A673 (cell line): ENCODE data around the gene ZFPL1. TPM values are rescaled to one million over a fixed set of nuclear protein-coding genes. Genes with fewer than 3 reads are reported as not detected.

Experiments used
- BruUV-seq: library from RNA; stranded (reverse); fragments of 400-500 nt; replicated peaks from 2 replicates; lab custom pipeline; 2021; lab: Mats Ljungman, UMichigan
- CTCF ChIA-PET: fragments of 300-600 bp; sonication (Branson Sonifier 250); formaldehyde crosslinking; loops from one replicate; lab custom pipeline; 2022; ENCODE audit warnings: antibody characterized with exemption; lab: Charles Lee
- POLR2A ChIA-PET: fragments of 300-600 bp; sonication (Branson Sonifier 250); formaldehyde crosslinking; loops from one replicate; lab custom pipeline; 2022; ENCODE audit warnings: antibody characterized with exemption; ENCODE audit not compliant: low non-redundant PET; lab: Charles Lee
- DNase-seq: peaks from one replicate; pipeline ENCODE4 v3.0.0-alpha.2; 2015; ENCODE audit warnings: low spot score
- H3K27ac ChIP-seq: fragments of 200-600 bp; sonication (generic); 2 replicates; pipeline ENCODE4 v1.5.1; 2016; ENCODE audit warnings: mixed run types, low read depth, mild to moderate bottlenecking, mixed read lengths, antibody characterized with exemption, low read length; ENCODE audit not compliant: poor library complexity, severe bottlenecking
- H3K27me3 ChIP-seq: fragments of 200-600 bp; sonication (generic); replicated peaks from 2 replicates; pipeline ENCODE4 v1.6.1; 2017; ENCODE audit warnings: mixed run types, low read depth, mild to moderate bottlenecking, mixed read lengths, antibody characterized with exemption, low read length; ENCODE audit not compliant: insufficient read depth, poor library complexity
- H3K36me3 ChIP-seq: fragments of 200-600 bp; sonication (generic); 2 replicates; pipeline ENCODE4 v1.6.1; 2016; ENCODE audit warnings: mixed run types, mild to moderate bottlenecking, mixed read lengths, antibody characterized with exemption, low read length; ENCODE audit not compliant: insufficient read depth, poor library complexity, severe bottlenecking
- H3K4me1 ChIP-seq: fragments of 200-600 bp; sonication (generic); 2 replicates; pipeline ENCODE4 v1.6.1; 2017; ENCODE audit warnings: mixed run types, mild to moderate bottlenecking, mixed read lengths, antibody characterized with exemption, low read length; ENCODE audit not compliant: insufficient read depth, poor library complexity, severe bottlenecking
- H3K4me3 ChIP-seq: fragments of 200-600 bp; sonication (generic); 2 replicates; pipeline ENCODE4 v1.5.1; 2016; ENCODE audit warnings: low read depth, mixed run types, mild to moderate bottlenecking, mixed read lengths, low read length; ENCODE audit not compliant: poor library complexity, severe bottlenecking
- H3K9me3 ChIP-seq: fragments of 200-600 bp; sonication (generic); 2 replicates; pipeline ENCODE4 v1.6.1; 2016; ENCODE audit warnings: mixed run types, low read depth, mild to moderate bottlenecking, mixed read lengths, antibody characterized with exemption, low read length; ENCODE audit not compliant: poor library complexity, severe bottlenecking
- CTCF ChIP-seq: fragments of 300-800, 200-600 bp; sonication (generic); conservative IDR thresholded peaks from 2 replicates; pipeline ENCODE4 v1.5.1; 2017; ENCODE audit warnings: low read depth, mild to moderate bottlenecking, antibody characterized with exemption, low read length, moderate library complexity, mixed read lengths
- EZH2 ChIP-seq: fragments of 200-600 bp; sonication (generic); IDR thresholded peaks from 2 replicates; pipeline ENCODE4 v1.6.1; 2017; ENCODE audit warnings: borderline replicate concordance, low read depth, mild to moderate bottlenecking, mixed read lengths, antibody characterized with exemption, low read length; ENCODE audit not compliant: poor library complexity, severe bottlenecking
- intact Hi-C: fragments of 100-400 bp; cut with micrococcal nuclease; formaldehyde crosslinking; loops from one replicate; pipeline ENCODE4 v1.10.0; 2022; ENCODE audit not compliant: unreplicated experiment
- total RNA-seq: library from RNA; stranded (reverse); gene quantifications from 2 replicates; pipeline ENCODE4 v1.2.3, GENCODE V29; 2021

Gene ZFPL1
- total RNA-seq, 1 experiment from 2014 or later = 46.6 TPM

GRCh38 chr11:65069217-65069616 is 14.8 kb upstream of the ZFPL1 start:
- H3K36me3 ChIP-seq = no peaks in the 10 kb centered on the region
- H3K27me3 ChIP-seq = no peaks in the 10 kb centered on the region
- CTCF ChIA-PET = interaction anchor here (0.6 kb wide), 1 partner anchor 819 kb away, joined by 5 read pairs; the partner anchor contains the start of gene FIBP
- H3K9me3 ChIP-seq = no peaks in the 10 kb centered on the region
- POLR2A ChIA-PET = no interaction called here
- TF ChIP-seq CTCF (no peak), EZH2 (no peak)
- no peak overlapping the region for H3K4me3 ChIP-seq
- intact Hi-C loops = no loop called here
- peaks cover 3% of the 10 kb centered on the region for H3K4me1 ChIP-seq
- no TSS peak for BruUV-seq
- DNase-seq = no peak
- no peak overlapping the region for H3K27ac ChIP-seq

GRCh38 chr11:65071907-65072630 is 12.0 kb upstream of the ZFPL1 start:
- ChIA-PET CTCF (no interaction called here), POLR2A (no interaction called here)
- H3K4me3 ChIP-seq = no peak overlapping the region
- intact Hi-C loops = no loop called here
- no peak overlapping the region for H3K27ac ChIP-seq
- no peak for DNase-seq
- H3K9me3 ChIP-seq = no peaks in the 10 kb centered on the region
- peaks cover 9% of the 10 kb centered on the region for H3K36me3 ChIP-seq
- H3K27me3 ChIP-seq = no peaks in the 10 kb centered on the region
- TF ChIP-seq CTCF (no peak), EZH2 (no peak)
- BruUV-seq = no TSS peak
- H3K4me1 ChIP-seq = peaks cover 3% of the 10 kb centered on the region

GRCh38 chr11:65072631-65072966 is 11.4 kb upstream of the ZFPL1 start:
- DNase-seq = no peak
- Histone ChIP-seq H3K27ac (no peak overlapping the region), H3K27me3 (no peaks in the 10 kb centered on the region), H3K4me3 (no peak overlapping the region), H3K36me3 (peaks cover 14% of the 10 kb centered on the region), H3K9me3 (no peaks in the 10 kb centered on the region), H3K4me1 (peaks cover 3% of the 10 kb centered on the region)
- intact Hi-C loops = no loop called here
- no TSS peak for BruUV-seq
- ChIA-PET POLR2A (no interaction called here), CTCF (no interaction called here)
- TF ChIP-seq CTCF (no peak), EZH2 (no peak)
